ENCODE results near the gene ENO4.

The ENO4 gene

GRCh38 chr10:116849248-116850057 lies at the start of gene ENO4:
Gene ENO4 (plus strand): TSS chr10:116849499. CDS start chr10:116849567, 68 bp downstream.
- peak; percentile 98 for DNase-seq

GRCh38 chr10:116800286-116800929 lies 48.9 kb upstream of the ENO4 start:
- no peak for DNase-seq

GRCh38 chr10:116801658-116802057 lies 47.6 kb upstream of the ENO4 start:
- DNase-seq, result no peak

- no peak for DNase-seq
These were observed 46.8 kb upstream of the ENO4 start for GRCh38 chr10:116802474-116802873.

GRCh38 chr10:116802876-116803275 lies 46.4 kb upstream of the ENO4 start:
- DNase-seq, result no peak

- DNase-seq, result no peak
These were observed 45.6 kb upstream of the ENO4 start for GRCh38 chr10:116803451-116804249.

- no peak for DNase-seq
These were observed 40.6 kb upstream of the ENO4 start for GRCh38 chr10:116808706-116809105.

- DNase-seq, result peak; percentile 72
These were observed 39.7 kb upstream of the ENO4 start for GRCh38 chr10:116809483-116810119.

GRCh38 chr10:116810120-116810500 lies 39.2 kb upstream of the ENO4 start:
- DNase-seq, result no peak

GRCh38 chr10:116810895-116811294 lies 38.4 kb upstream of the ENO4 start:
- no peak for DNase-seq

- DNase-seq, result no peak
These were observed 37.6 kb upstream of the ENO4 start for GRCh38 chr10:116811691-116812090.

- no peak for DNase-seq
These were observed 33.5 kb upstream of the ENO4 start for GRCh38 chr10:116815641-116816415.

GRCh38 chr10:116817178-116817577 lies 32.1 kb upstream of the ENO4 start:
- DNase-seq, result no peak

- no peak for DNase-seq
These were observed 31.4 kb upstream of the ENO4 start for GRCh38 chr10:116817780-116818343.

GRCh38 chr10:116819999-116820677 lies 29.2 kb upstream of the ENO4 start:
- no peak for DNase-seq

- no peak for DNase-seq
These were observed 23.4 kb upstream of the ENO4 start for GRCh38 chr10:116825901-116826300.

GRCh38 chr10:116826803-116827202 lies 22.5 kb upstream of the ENO4 start:
- DNase-seq, result no peak

- DNase-seq, result no peak
These were observed 22.1 kb upstream of the ENO4 start for GRCh38 chr10:116827214-116827671.

- DNase-seq, result no peak
These were observed 21.2 kb upstream of the ENO4 start for GRCh38 chr10:116828116-116828515.

GRCh38 chr10:116829711-116830110 lies 19.6 kb upstream of the ENO4 start:
- DNase-seq, result no peak

- DNase-seq, result no peak
These were observed 18.2 kb upstream of the ENO4 start for GRCh38 chr10:116831086-116831485.
